DND-41 (cell line): Measurements from ENCODE around the gene GALNT13.

Source experiments
- ATAC-seq: fragments of 200-7000 bp; cut with Tn5 transposase; 3 replicates; pipeline ENCODE4 v1.9.1; 2021; ENCODE audit warnings: low read depth; ENCODE audit not compliant: insufficient read depth
- DNase-seq: peaks from one replicate; pipeline ENCODE4 v3.0.0-alpha.2; 2020
- H2AFZ ChIP-seq: 2 replicates; pipeline ENCODE4 v1.6.0; 2012; ENCODE audit warnings: low read depth, low read length
- H3K27ac ChIP-seq: 2 replicates; pipeline ENCODE4 v1.5.1; 2012; ENCODE audit warnings: low read length, inconsistent platforms
- H3K27me3 ChIP-seq: fragments of 200-600 bp; sonication (generic); 2 replicates; pipeline ENCODE4 v1.6.0; 2012; ENCODE audit warnings: low read length, mild to moderate bottlenecking, inconsistent platforms; ENCODE audit not compliant: insufficient read depth, poor library complexity
- H3K36me3 ChIP-seq: 2 replicates; pipeline ENCODE4 v1.5.1; 2012; ENCODE audit warnings: low read length, inconsistent platforms; ENCODE audit not compliant: insufficient read depth
- H3K4me1 ChIP-seq: 2 replicates; pipeline ENCODE4 v1.5.1; 2012; ENCODE audit warnings: mild to moderate bottlenecking, low read length; ENCODE audit not compliant: insufficient read depth
- H3K4me2 ChIP-seq: 2 replicates; pipeline ENCODE4 v1.6.0; 2012; ENCODE audit warnings: mild to moderate bottlenecking, moderate library complexity, low read length, inconsistent platforms; ENCODE audit not compliant: insufficient read depth
- H3K4me3 ChIP-seq, 2 experiments: fragments of 200-600 bp in 1 of 2; shearing (Covaris generic) in 1 of 2; 2 replicates each; pipeline ENCODE4 v1.5.1; 2012 to 2016; ENCODE audit warnings: inconsistent platforms in 2 of 2, low read length in 2 of 2, mild to moderate bottlenecking in 2 of 2, low read depth in 1 of 2, moderate library complexity in 1 of 2
- H3K79me2 ChIP-seq: 2 replicates; pipeline ENCODE4 v1.6.0; 2012; ENCODE audit warnings: low read length, inconsistent platforms; ENCODE audit not compliant: insufficient read depth
- H3K9ac ChIP-seq: 2 replicates; pipeline ENCODE4 v1.6.0; 2012; ENCODE audit warnings: low read depth, mild to moderate bottlenecking, inconsistent platforms, low read length, moderate library complexity
- H3K9me3 ChIP-seq: 2 replicates; pipeline ENCODE4 v1.5.1; 2012; ENCODE audit warnings: low read length, moderate library complexity, mild to moderate bottlenecking, inconsistent platforms; ENCODE audit not compliant: insufficient read depth, severe bottlenecking
- H4K20me1 ChIP-seq: 2 replicates; pipeline ENCODE4 v1.6.0; 2012; ENCODE audit warnings: low read length; ENCODE audit not compliant: insufficient read depth
- CTCF ChIP-seq: IDR thresholded peaks from 2 replicates; pipeline ENCODE4 v1.5.1; 2012; ENCODE audit warnings: borderline replicate concordance, low read length, moderate library complexity, mild to moderate bottlenecking; ENCODE audit not compliant: poor library complexity, severe bottlenecking; ENCODE audit errors: extremely low read depth
- EZH2 ChIP-seq: IDR thresholded peaks from 3 replicates; pipeline ENCODE4 v1.6.1; 2012; ENCODE audit warnings: borderline replicate concordance, low read depth, mild to moderate bottlenecking, moderate library complexity, low read length, inconsistent platforms; ENCODE audit not compliant: severe bottlenecking

Gene GALNT13

GRCh38 chr2:153871231-153872221 lies at the start of gene GALNT13:
TSS of gene GALNT13 (plus strand) at chr2:153871922.
- DNase-seq: no peak
- Histone ChIP-seq H3K4me2 (no peak within 1 kb of the TSS), H3K36me3 (no peaks in the 10 kb centered on the region), H3K9me3 (peaks cover 8% of the 10 kb centered on the region), H3K4me1 (no peaks in the 10 kb centered on the region), H2AFZ (no peak within 1 kb of the TSS), H3K9ac (no peak within 1 kb of the TSS), H3K27ac (no peak within 1 kb of the TSS), H3K27me3 (no peaks in the 10 kb centered on the region), H3K4me3 (no peak within 1 kb of the TSS), H3K79me2 (no peaks in the 10 kb centered on the region), H4K20me1 (no peaks in the 10 kb centered on the region)
- no peak for TF ChIP-seq CTCF
- no peak for ATAC-seq

GRCh38 chr2:153823880-153824279 lies 47.8 kb upstream of the GALNT13 start:
- H3K4me2 ChIP-seq: no peak overlapping the region

GRCh38 chr2:153828335-153828734 lies 43.4 kb upstream of the GALNT13 start:
- no peak for DNase-seq
- Histone ChIP-seq H3K4me2 (no peak overlapping the region), H3K79me2 (no peaks in the 10 kb centered on the region), H3K36me3 (no peaks in the 10 kb centered on the region), H3K4me1 (no peaks in the 10 kb centered on the region), H3K27ac (no peak overlapping the region), H3K9ac (no peak overlapping the region), H3K27me3 (no peaks in the 10 kb centered on the region), H2AFZ (no peak overlapping the region), H3K9me3 (no peaks in the 10 kb centered on the region), H4K20me1 (no peaks in the 10 kb centered on the region), H3K4me3 (no peak overlapping the region)
- no peak for ATAC-seq
- TF ChIP-seq EZH2 (no peak), CTCF (no peak)

More at GRCh38 chr2:153823880-153824279, 47.8 kb upstream of the GALNT13 start:
- Histone ChIP-seq H3K4me1 (no peaks in the 10 kb centered on the region), H3K27me3 (no peaks in the 10 kb centered on the region), H3K9me3 (no peaks in the 10 kb centered on the region), H3K27ac (no peak overlapping the region), H3K79me2 (no peaks in the 10 kb centered on the region), H3K9ac (no peak overlapping the region), H4K20me1 (no peaks in the 10 kb centered on the region), H2AFZ (no peak overlapping the region), H3K36me3 (no peaks in the 10 kb centered on the region), H3K4me3 (no peak overlapping the region)
- ATAC-seq: no peak
- TF ChIP-seq EZH2 (no peak), CTCF (no peak)
- no peak for DNase-seq
